NCI-H2227 (cell line): ENCODE results near the gene ABHD15.

ENCODE experiments used
- DNase-seq: peaks from one replicate; lab custom pipeline; 2025; ENCODE audit not compliant: unreplicated experiment; lab: John Stamatoyannopoulos, UW

Gene ABHD15

GRCh38 chr17:29566473-29567303 is at the start of gene ABHD15:
Gene ABHD15 (minus strand): TSS chr17:29567037. CDS start chr17:29566966, 71 bp downstream.
- peak; percentile 63 for DNase-seq

- no peak for DNase-seq
These were observed 48.9 kb upstream of the ABHD15 start for GRCh38 chr17:29615492-29616299.

GRCh38 chr17:29615048-29615385 is 48.2 kb upstream of the ABHD15 start:
- no peak for DNase-seq

DNA sequence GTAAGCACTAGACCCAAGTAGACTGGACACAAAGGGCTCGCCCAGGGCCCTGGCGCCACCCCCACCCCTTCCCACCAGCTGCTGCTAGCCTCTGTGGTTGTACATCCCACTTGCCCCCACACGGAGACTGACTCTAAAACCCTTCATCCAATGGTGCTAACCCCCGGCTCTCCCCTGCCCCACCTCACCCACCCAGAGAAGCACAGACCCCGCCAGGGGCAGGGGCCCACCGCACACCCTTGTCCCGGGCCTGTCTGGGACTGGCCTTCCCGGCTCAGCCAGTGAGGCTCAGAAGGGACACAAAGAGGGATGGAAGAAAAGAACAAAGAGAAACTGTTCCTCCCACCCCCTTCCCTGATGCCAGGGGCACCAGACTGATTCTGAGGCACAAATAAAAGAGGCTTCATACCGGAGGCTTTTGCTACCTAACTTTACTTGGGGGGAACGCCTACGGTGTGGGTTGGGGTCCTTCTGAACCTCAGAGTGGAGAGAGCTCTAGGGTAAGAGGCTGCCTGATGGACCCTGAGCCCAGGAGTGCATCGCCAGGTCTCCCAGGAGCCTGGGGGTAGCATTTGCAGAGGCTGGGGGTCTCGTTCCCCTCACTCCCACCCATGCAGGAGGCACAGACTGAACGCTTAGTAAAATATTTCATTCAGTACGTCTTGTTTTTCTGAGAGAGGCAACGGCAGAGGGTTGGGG is 47.7 kb upstream of the ABHD15 start:
- no peak for DNase-seq

DNA sequence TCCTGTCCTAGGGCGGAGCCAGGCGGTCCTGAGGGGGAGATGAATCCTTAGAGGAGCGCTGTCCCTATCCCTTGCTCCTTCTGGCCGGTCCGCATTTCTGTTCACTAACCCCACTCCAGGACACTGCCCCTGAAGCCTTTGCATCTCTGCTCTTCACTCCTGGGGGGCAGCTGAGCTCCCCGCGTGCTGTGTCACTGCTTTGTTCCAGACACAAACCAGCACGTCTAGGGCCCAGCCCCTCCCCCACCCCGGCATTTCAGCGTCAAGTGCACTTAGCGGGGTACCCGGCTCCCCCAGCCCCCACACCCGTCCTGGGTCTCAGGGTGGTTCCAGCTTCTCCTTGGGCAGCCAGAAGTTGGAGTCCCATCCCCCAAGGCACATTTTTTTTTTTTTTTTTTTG is 47.0 kb upstream of the ABHD15 start:
- no peak for DNase-seq

DNA sequence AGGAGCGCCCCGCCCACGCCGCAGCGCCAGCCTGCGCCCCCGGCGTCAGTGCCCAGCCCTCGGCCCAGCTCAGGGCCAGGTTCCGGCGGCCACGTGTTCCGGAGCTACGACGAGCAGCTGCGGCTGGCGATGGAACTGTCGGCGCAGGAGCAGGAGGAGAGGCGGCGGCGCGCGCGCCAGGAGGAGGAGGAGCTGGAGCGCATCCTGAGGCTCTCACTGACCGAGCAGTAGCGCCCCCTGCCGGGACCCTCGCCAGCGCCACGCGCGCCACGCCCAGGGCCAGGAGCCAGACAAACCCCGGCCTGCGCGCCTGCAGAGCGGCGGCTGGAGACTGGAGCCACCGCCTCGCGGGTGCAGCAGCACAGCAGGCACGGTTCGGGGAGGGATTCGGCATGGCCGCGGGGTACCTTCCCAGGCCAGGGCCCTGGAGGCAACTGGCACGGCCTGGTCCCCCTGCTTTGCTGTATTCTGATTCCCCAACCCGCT is 46.6 kb upstream of the ABHD15 start:
- no peak for DNase-seq

DNA sequence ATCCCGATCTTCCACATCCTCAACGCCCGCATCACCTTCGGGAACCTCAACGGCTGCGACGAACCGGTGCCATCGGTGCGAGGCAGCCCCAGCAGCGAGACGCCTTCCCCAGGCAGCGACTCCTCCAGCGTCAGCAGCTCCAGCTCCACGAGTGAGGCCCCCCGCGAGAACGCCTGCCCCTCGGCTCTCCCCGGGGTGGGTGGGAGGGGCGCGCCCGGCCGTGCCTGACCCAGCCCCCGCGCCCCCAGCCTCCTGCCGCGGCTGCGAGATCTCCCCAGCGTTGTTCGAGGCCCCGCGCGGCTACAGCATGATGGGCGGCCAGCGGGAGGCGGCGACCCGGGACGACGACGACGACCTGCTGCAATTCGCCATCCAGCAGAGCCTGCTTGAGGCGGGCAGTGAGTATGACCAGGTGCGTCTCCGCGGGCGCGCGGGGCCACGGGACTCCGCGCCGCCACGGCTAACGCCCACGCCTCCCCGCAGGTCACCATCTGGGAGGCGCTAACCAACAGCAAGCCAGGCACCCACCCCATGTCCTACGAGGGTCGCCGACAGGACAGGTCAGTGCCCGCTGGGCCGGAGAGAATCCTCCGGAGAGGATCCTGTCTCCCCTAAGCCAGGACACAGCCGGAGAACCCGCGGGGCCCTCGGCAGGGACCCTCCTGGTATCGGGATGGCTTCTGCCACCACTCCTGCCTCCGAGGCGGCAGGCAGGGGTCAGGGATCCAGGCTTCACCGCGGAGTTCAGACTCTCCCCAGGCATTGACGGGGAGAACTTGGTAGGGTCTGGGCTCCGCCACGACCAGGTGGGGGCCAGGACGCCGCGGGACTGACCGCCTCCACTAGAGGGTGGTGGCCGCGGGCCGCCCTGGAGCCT is 45.8 kb upstream of the ABHD15 start:
- no peak for DNase-seq

DNA sequence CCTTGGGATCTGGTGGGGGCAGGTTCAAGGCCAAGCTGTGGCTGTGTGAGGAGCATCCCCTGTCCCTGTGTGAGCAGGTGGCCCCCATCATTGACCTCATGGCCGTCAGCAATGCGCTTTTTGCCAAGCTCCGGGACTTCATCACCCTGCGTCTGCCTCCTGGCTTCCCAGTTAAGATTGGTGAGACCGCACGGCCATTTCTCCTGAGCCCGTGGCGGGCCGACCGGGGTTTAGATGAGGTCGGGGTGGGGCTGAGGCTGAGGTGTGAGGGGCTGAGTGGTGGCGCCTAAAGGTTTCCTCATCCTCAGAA is 45.2 kb upstream of the ABHD15 start:
- no peak for DNase-seq

DNA sequence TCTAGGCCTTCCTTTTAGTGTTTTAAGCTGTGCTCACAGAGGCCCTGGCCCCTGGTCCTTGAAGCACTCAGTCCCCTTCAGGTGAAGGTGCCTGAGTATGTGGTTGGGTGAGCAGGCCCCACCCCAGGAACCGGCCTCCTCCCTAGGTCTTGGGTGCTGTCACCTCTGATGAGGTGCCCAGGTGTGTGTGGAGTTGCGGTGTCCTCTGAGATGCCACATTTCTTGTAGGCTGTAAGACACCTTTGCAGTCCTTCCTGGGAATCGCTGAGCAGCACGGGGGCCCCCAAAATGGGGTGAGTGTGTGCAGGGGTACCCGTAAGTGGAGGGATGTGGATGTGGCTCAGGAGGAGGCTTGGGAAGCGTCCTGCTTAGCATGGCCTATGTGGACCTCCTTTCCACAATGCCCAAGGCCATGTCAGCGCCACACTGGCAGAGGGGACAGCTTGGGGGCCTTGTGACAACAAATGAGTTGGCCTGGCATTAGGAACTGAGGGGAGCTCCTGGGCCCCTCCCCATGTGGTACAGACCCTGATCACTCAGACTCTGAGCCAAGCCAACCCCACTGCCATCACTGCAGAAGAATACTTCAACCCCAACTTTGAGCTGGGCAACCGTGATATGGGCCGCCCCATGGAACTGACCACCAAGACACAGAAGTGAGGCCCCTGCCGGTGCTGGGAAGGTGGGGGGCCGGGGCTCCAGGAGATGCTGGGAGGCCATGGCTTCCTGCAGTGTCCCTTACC is 44.7 kb upstream of the ABHD15 start:
- DNase-seq: no peak

DNA sequence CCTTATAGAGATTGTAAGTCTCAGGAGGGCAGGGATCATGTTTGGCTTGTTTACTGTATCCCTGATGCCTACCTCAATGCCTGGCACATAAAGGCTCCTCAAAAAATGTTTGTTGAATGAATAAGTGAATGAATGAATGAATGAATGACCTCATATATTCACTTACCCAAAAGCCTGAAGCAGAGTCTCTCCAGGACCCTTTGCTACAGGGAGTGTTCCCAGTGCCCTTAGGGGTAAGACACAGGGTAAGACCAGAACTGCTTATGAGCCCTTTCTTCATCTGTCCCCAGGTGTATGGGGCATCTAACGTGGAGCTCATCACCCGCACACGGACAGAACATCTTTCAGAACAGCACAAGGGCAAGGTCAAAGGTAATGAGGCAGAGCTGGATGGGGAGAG is 43.6 kb upstream of the ABHD15 start:
- DNase-seq: no peak

- DNase-seq: no peak
These were observed 42.1 kb upstream of the ABHD15 start for GRCh38 chr17:29608986-29609385.

DNA sequence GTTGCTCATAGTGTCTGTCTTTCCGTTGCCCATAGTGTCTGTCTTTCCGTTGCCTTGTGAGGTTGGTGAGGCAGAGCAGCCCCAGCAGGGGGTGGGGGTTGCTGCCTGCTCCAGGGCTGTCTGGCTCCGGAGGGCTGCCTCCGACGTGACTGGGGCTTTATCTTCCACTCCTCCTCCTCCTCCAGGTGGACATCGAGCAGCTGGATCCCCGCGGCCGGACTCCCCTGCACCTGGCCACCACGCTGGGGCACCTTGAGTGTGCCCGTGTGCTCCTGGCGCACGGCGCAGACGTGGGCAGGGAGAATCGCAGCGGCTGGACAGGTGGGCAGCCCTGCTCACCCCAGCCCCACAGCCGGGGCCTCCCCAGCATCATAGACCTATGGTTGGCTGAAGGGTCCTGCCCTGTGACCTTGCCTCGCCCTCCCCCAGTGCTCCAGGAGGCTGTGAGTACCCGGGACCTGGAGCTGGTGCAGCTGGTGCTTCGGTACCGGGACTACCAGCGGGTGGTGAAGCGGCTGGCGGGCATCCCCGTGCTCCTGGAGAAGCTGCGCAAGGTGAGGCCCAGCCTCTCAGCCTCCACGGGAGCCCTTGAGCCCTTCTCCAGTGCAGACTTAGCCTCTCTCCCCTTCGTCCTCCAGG is 40.8 kb upstream of the ABHD15 start:
- no peak for DNase-seq

- no peak for DNase-seq
These were observed 36.4 kb upstream of the ABHD15 start for GRCh38 chr17:29603109-29603674.

GRCh38 chr17:29597361-29598172 is 30.7 kb upstream of the ABHD15 start:
- peak; percentile 19 for DNase-seq

GRCh38 chr17:29596811-29597210 is 30.0 kb upstream of the ABHD15 start:
- no peak for DNase-seq

- no peak for DNase-seq
These were observed 29.3 kb upstream of the ABHD15 start for GRCh38 chr17:29595943-29596774.

- no peak for DNase-seq
These were observed 28.5 kb upstream of the ABHD15 start for GRCh38 chr17:29595107-29595942.
